Activated naive CD4-positive, alpha-beta T cell (primary cell): Measurements from ENCODE around the gene TPI1.
A peak's percentile ranks its signal among the peaks of the same experiment; 100 is the strongest.
"Not testable (repeated sequence)": the region's sequence is repeated elsewhere in the genome, so short reads cannot be mapped to it uniquely, and the experiment has no call there.

ENCODE experiments used
- DNase-seq, 4 experiments: peaks; one replicate each; lab custom pipeline; 2025; lab: John Stamatoyannopoulos, UW

TPI1 gene

DNA sequence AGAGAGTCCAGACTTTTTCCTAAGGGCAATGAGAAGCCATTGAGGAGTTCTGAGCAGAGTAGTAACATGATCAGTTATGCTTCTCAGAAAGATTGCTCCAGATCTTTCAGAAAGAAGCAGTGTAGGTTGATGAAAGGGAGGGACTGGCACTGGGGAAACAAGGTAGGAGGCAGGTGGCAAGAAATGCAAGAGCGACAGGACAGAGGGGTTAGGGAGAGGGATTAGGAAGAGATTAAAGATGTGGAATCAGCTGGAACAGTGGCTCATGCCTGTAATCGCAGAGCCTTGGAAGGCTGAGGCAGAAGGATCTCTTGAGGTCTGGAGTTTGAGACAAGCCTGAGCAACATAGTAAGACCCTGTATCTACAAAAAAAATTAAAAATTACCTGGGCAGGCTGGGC lies 19.7 kb upstream of the TPI1 start:
- no peak for DNase-seq

DNA sequence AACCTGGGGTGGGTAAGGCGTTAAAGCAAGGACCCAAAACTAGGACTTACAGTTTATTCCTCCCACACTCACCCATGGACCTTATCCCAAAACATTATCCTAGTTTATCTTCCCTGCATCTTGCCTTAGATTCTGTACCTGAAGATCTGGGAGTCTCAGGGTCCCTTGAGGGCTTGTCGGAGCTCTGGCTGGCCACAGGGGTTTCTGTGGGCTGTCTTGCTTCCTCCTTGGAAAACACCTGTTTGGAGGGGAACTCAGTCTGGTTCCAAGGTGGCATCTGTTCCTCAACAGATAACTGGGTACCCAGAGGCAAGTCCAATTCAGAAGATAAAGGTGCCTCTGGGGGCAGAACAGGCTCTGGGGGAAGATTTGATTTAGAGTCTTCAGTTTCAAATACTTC lies 17.9 kb upstream of the TPI1 start:
- DNase-seq = no peak

DNA sequence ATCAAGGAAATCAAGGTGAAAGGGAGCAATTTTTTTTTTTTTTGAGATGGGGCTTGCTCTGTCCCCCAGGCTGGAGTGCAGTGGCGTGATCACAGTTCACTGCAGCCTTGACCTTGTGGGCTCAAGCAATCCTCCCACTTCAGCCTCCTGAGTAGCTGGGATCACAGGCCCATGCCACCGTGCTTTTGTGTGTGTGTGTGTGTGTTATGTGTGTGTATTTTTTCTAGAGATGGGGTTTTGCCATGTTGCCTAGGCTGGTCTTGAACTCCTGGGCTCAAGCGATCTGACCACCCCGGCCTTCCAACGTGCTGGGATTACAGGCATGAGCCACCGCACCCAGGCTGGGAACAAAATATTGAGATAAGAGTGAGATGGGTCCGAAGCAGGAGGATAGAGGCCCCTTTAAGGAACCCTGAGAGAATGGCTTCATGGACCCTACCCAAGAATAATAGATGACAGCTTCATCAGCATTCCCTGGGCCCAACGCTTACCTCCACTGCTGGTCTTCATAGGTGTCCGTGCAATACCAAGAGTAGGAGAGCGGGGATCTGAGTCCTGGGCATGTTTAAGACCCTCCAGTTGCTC lies 17.3 kb upstream of the TPI1 start:
- DNase-seq = no peak

DNA sequence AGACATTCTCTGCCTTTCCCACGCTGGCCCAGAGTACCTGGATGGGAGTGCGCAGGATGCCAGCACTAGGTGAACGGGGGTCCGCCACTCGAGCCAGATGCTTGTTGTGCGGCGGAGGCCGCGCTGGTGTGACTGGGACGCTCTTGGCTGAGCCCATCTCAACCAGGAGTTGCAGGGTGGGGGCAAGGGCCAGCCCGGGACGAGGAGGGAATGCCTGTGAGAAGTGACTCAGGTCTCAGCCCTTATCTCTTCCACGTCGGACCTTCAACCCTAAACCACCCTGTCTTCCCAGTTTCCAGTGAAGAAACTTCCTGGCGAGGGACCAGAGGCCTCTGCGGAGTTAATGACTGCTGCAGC lies 16.6 kb upstream of the TPI1 start:
- DNase-seq = no peak

DNA sequence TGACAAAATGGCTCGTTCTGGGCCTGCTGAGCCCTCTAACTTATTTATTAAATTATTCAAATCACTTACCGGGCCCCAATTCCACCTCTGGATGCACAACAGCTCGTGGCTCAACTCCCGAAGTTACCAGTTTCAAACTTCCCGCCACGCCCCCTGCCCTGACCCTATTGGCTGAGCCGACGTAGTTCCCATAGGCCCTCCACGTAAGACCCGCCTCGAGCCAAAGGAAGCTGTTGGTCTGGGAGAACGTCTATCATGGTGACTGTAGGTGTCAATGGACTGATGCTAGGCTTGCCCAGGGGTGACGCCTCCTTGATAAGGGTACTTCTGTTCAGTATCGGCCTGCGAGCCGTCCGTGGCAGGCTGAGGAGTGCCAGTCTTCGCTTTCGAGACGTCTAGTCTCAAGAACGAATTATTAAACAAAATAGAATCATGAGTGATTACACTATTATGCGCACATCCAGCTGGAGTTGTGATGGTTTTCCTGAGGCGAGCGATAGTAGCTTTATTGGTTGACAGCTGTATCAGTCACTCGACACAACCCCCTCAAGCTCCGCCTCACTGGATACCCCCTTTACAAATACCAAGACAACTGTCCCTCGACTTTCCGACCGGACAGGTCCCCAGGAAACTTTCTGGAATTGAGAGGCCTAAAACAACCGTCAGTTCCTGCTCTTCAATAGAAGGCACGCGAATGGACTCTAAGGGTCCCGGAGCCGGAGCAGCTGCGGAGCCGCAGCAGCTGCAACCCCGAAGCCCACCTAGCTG lies 16.0 kb upstream of the TPI1 start, which contains the start of gene CDCA3:
CDCA3 (minus strand) TSS at position 134 of the 768 bp plus-strand sequence. CDS start 334 bp downstream, outside the sequence.
- DNase-seq = peak; percentile 74 to 86 (median 82)

DNA sequence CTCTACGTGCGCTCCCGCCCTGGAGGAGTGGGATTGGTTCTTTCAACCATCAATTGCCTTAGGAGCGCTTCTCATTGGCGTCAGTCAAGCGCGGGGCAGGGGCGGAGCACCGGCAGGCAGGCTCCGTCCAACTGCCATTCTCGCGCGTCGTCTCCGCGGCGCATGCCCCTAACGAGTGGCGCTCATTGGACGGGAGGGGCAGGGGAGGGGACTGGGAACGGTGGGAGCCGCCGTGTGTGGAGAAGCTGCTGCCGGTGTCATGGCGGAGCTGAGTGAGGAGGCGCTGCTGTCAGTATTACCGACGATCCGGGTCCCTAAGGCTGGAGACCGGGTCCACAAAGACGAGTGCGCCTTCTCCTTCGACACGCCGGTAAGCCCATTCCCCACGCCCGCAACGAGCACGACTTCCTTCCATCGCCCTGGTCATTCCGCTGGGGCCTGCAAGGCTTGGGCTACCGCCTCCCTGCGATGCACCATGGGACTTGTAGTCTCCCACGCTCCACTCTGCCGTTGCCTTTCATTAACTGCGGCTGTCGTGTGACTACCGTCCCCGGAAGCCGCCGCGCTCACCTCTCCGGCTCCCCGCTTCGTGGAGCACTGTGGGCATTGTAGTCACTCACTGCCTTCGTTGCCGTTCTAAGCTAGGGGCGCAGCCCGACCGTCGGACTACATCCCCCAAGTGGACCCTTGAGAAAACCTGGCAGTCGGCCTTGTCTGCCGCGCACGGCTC lies 15.2 kb upstream of the TPI1 start, which contains the start of gene USP5:
USP5 (plus strand) TSS at position 230 of the 730 bp plus-strand sequence; CDS start at position 260, 30 bp downstream.
- peak; percentile 92 to 97 (median 95) for DNase-seq

DNA sequence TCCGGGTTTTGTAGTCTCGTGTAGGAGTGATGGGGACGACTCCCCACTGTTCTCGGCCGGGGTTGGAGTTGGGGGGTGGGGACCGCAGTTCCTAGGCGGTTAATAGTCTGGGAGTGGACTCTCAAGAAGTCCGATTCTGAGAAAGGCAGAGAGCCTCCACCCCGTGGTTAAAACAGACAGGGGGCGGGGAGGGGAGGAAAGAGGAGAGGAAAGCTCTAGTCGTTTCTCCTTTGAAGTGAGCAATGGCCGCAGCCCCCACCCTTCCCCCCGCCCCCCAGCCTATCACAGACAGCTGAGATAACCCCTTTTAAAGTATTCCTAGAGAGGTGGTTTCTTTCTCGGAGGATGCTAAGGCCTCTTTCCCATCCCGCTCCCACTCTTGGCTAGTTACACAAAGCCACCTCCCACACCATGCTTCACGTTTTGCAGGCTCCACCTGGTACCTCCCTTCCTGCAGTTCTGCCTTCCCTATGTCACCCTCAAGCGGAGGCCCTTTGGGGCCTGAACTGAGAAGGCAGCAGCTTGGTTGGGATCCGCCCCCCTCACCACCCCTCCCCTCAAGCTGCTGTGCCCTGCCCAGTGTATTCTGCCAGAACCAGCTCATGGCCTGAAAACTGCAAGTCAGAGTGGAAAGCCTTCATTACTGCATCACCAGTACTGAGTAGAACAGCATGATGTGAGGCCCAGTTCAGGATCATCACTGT lies 14.5 kb upstream of the TPI1 start:
- peak in 3 of 4 experiments; percentile 33 to 52 (median 52) for DNase-seq

DNA sequence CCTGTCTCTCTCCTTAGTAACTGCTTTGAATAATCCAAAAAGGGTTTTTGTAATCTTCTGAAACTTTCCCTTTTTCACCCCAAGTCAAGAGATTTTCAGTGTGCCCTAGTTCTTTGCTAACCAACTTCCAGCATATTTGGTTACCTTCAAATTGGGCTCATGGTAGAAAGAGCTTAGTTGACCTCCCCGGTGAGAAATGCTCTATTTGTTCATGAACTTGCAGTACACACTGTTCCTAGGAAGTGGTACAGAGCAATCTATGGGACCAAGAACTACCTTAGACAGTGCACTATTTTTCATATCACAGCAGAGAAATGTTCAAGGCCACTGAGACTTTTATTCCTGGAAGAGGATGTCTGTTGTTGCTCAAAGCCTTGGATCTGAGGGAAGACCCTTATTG lies 13.7 kb upstream of the TPI1 start:
- DNase-seq = no peak

DNA sequence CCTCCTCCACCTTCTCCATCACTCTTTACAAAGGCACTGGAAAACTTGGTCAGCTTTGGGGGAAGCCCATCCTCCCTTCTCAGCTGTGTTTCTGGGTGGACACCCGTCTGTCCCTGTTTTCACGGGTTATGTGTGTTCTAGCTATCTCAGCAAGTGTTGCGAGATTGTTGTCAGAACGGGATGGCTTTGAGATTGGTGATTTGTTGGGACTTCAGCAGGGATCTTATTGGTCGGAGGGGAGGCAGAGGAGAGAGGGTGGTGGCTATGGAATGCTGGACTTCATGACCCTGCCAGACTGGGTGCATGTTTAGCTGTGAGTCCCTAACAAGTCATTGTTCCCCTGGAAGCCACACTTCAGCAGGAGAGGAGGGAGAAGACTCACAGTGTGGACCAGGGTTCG lies 13.3 kb upstream of the TPI1 start:
- no peak for DNase-seq

DNA sequence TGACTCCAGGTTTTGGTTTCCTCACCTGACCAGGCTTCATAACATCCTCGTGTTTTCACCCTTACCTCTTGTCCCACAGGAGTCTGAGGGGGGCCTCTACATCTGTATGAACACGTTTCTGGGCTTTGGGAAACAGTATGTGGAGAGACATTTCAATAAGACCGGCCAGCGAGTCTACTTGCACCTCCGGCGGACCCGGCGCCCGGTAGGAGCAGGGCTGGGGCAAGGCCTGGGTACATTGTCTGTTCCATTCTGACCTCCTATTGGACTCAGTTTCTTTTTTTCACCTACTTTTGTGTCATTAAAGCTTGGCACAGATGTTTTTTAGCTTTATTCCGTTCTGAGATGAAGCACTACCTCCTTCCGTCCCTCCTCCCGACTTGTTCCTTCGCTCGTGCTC lies 12.0 kb upstream of the TPI1 start:
- DNase-seq = no peak

DNA sequence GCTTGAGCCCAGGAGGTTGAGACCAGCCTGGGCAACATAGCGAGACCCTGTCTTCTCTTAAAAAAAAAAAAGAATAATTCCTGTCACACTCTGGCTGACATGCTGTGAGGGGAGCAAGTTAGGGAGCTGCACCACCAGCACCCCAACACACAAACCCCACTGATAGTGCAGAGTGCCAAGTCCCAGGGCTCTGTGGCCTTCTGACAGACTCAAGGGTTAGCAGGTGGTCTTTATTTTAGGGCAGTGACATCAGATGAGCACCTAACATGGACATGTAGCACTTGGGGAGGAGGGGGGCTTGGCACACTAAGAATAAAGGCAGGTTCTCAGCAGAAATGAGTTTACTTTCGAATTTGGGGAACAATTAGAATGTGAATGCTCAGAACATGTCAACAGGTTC lies 8.5 kb upstream of the TPI1 start:
- DNase-seq = no peak

DNA sequence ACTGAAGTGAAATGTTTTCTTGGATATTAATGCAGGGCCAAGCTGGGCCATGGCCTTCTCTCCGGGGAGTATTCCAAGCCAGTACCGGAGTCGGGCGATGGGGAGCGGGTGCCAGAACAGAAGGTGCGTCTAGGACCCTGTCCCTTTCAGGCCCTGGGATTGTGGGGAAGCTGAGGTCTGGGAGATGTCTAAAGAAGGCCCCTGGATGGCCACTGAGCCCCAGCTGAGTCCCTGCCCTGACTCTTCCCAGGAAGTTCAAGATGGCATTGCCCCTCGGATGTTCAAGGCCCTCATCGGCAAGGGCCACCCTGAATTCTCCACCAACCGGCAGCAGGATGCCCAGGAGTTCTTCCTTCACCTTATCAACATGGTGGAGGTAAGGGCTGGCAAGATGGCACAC lies 7.2 kb upstream of the TPI1 start:
- DNase-seq = no peak

DNA sequence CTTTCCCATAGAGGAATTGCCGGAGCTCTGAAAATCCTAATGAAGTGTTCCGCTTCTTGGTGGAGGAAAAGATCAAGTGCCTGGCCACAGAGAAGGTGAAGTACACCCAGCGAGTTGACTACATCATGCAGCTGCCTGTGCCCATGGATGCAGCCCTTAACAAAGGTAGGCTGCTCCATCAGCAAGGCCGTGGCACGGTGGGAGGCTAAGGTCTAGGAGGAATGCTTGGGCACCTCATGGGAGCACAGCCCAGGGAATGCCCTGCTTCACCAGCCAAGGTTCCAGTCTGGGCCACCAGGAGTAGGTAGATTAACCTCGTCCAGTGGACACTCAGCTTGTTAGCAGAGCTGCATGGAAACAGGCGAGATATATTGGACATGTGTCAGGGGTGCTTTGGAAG lies 6.4 kb upstream of the TPI1 start:
- DNase-seq = no peak

DNA sequence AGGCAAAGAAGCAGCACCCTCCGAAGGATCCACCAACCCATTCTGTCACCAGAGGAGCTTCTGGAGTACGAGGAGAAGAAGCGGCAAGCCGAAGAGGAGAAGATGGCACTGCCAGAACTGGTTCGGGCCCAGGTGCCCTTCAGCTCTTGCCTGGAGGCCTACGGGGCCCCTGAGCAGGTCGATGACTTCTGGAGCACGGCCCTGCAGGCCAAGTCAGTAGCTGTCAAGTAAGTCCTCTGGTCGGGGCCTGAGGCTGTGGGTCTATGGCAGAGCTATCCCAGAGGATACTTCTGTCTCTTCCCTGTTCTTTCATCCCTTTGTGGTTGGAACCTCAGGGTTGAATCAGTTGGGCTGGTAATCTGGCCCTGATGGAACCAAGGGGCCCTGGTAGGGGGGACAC lies 5.9 kb upstream of the TPI1 start:
- no peak for DNase-seq

DNA sequence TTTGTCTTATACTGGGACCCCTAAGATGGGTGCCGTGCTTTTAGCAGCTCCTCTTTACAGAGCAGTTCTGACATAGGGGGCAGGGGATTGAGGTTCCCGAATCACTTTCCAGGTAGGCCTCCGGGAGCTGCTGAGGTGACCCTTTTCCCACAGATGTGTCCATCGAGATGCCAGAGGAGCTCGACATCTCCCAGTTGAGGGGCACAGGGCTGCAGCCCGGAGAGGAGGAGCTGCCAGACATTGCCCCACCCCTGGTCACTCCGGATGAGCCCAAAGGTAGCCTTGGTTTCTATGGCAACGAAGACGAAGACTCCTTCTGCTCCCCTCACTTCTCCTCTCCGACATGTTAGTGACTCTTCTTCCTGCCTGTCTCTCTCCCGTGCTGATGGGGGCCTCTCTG lies 4.3 kb upstream of the TPI1 start:
- DNase-seq = no peak

DNA sequence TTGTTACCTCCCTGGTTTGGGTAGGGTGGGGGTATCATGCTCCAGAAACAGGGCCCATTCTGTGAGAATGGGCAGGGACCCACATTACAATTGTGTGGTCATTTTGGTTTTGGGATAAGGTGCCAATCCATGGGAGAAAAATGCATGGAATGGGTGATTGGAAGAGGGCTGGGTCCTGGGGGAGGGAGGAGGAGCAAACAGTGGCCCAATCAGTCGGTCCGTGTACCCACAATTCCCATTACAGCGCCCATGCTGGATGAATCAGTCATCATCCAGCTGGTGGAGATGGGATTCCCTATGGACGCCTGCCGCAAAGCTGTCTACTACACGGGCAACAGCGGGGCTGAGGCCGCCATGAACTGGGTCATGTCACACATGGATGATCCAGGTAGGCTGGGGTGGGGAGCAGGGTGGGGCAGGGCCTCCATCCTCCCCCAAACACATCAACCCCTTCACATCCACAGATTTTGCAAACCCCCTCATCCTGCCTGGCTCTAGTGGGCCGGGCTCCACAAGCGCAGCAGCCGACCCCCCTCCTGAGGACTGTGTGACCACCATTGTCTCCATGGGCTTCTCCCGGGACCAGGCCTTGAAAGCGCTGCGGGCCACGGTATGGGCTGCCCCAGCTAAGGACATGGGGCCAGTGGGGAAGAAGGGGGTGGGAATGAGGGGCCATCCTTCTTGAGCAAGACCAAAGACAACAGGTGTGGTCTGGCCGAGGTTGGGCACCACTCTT lies 3.6 kb upstream of the TPI1 start:
- no peak for DNase-seq

DNA sequence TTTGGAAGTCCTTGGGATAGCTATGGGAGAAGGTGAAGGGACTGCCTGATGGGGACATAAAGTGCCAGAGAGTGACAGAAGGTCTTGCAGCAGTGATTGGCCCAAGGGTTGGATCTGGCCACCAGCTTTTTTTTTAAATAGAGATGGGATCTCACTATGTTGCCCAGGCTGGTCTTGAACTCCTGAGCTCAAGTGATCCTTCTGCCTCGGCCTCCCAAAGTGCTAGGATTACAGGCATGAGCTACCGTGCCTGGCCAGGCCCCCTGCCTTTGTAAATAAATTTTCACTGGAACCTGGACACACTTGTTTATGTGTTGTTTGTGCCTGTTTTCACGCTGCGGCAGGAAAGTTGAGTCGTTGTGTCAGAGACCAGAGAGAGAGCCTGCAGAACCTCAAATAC lies 2.0 kb upstream of the TPI1 start:
- DNase-seq = not testable (repeated sequence)

DNA sequence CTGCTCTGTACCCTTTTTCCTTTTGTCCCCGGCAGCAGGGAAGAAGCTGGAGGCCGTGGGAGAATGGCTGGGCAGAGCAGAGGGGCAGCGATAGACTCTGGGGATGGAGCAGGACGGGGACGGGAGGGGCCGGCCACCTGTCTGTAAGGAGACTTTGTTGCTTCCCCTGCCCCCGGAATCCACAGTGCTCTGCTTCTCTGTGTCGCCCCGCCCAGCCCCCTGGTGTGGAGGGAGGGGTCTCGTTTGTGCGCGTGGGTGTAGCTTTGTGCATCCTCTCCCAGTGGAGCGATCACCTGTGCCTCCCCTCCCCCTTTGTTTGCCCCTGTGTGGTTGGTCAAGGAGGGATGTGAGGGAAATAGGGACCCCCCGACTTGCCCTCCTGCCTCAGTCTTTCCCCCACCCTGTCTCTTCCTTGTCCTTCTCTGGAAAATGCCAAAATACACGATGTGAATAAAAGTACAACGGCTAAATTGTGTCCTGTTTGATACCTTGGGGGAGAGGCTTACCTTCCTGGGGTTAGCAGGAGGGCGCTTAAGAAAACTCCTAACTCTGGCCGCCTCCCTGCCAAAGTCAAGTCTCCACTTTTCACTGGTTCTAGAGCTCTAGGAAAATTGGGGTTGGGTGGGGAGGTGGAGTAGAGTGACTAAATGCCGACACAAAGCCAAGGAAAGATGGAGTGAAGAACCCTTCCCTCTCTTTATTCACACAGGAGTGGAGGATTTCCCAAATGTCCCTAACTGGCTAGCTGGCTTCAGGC lies 990 bp upstream of the TPI1 start:
- no peak for DNase-seq

DNA sequence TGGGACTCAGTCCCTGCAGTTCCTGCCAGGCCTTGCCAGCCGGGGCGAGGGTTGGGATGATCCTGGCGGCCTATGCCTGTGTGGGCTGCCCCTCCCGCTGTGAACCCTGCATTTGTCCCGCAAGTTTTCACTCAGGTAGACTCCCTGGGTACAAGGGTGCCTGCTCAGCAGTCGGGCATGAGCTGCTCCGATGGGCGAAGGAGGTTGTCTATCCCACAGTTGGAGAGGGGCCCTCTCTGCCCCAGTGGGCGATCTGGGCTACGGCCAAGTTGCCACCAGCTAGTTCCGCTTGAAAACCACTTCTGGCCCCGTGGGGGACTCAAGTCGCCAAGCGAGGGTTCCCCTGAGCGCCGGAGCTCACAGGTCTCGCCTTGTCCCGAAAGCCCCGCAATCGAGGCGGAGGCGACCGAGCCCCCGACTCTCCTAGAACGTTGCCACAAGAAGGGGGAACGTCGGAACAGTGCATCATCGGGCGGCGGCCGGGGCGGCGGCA lies 365 bp upstream of the TPI1 start:
- DNase-seq = no peak

DNA sequence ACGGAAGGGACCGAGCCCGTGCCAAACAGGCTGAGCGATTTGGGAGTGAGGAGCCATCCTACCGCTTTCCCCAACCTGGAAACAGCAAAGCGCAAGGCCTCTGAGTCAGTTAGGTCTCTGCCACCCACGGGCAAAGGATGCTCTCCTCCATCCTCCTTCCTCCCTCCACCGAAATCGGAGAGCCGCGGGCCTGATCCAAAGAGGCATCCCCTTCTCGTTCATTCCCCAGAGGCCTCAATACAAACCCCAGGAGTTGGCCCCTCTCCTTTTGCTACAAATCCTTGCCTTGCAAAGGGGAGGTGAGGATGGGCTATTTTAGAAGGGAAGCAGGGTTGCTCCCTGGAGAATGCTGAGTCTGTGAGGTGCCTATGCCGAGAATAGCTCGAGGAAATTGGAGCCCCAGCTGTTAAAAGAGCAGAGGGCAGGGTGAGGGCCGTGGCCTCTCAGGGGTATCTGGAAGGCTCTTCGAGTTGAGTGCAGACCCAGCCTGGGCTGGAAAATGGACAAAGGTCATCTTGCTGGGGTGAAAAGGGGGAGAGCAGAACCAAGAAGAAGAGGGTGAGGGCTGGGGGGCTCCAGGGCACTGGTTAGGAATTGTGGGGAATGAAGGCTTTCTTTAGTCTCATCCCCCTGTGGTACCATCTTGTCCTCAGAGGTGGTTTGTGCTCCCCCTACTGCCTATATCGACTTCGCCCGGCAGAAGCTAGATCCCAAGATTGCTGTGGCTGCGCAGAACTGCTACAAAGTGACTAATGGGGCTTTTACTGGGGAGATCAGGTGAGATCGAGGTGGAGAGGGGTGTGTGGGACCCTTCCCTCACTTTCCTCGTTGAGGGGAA lies 1.1 kb downstream of the TPI1 start:
- DNase-seq = no peak
